ENCODE data around the gene DIRAS1.

The DIRAS1 gene

DNA sequence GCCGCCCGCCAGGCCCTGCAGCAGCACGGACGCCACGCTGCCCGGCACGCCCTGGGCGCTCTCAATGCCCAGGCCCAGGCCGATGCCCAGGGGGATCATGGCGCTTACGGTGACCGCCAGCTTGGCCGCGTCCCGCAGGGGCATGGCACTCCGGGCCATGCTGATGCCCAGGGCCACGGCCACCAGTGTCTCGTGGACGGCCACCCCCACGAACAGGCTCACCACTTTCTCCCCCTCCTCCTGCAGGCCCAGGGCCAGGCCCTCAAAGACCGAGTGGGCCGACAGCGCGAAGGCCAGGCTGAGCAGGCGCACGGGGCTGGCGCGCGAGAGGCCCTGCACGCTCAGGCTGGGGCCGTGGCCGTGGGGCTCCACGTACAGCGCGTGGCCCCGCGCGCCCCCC, 11.7 kb upstream of the DIRAS1 start:
- Mint-ChIP-seq H3K4me1 (peaks cover 6% of the 10 kb centered on the region), H3K36me3 (ENCODE audit: low read depth) (peaks cover 22% of the 10 kb centered on the region), H3K9me3 (no peaks in the 10 kb centered on the region), H3K27me3 (ENCODE audit: low read depth) (peaks cover 7% of the 10 kb centered on the region), H3K27ac (no peak overlapping the region), H3K4me3 (no peak overlapping the region)
- TF ChIP-seq, protein P1, sequence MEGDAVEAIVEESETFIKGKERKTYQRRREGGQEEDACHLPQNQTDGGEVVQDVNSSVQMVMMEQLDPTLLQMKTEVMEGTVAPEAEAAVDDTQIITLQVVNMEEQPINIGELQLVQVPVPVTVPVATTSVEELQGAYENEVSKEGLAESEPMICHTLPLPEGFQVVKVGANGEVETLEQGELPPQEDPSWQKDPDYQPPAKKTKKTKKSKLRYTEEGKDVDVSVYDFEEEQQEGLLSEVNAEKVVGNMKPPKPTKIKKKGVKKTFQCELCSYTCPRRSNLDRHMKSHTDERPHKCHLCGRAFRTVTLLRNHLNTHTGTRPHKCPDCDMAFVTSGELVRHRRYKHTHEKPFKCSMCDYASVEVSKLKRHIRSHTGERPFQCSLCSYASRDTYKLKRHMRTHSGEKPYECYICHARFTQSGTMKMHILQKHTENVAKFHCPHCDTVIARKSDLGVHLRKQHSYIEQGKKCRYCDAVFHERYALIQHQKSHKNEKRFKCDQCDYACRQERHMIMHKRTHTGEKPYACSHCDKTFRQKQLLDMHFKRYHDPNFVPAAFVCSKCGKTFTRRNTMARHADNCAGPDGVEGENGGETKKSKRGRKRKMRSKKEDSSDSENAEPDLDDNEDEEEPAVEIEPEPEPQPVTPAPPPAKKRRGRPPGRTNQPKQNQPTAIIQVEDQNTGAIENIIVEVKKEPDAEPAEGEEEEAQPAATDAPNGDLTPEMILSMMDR (IDR thresholded peaks at IDR 0.05; ENCODE audit: unreplicated experiment in 3 of 3), result no peak

DNA sequence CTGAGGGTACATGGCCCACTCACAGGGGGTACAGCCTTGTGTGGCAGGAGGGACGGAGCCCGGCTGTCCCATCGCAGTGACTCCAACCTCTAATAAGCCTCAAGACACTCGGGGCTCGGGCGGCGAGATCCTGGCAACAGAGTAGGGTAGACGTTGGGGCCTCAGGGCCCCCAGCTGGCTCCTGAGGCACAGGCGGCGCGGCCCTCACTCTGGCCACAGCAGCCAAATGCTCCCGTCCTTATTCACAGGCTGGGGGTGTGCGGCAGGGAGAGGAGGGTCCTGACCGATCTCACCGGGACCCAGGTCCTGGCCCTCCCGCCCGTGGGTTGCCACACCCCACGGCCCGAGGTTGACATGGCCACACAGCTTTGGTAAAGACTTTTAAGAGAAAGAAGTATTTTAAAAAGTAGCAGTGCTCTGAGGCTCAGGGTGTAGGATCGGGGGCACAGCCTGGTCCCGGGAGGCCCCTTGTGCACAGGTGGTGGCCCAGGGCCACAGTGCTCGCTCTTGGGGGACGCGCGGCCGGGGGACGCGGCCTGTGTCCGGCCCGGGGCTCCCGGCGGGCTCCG, 11.1 kb upstream of the DIRAS1 start:
- TF ChIP-seq, protein P1 (IDR thresholded peaks at IDR 0.05; ENCODE audit: unreplicated experiment in 3 of 3), result no peak
- Mint-ChIP-seq H3K36me3 (ENCODE audit: low read depth) (peaks cover 22% of the 10 kb centered on the region), H3K4me3 (no peak overlapping the region), H3K9me3 (no peaks in the 10 kb centered on the region), H3K4me1 (peaks cover 6% of the 10 kb centered on the region), H3K27ac (no peak overlapping the region), H3K27me3 (ENCODE audit: low read depth) (peaks cover 12% of the 10 kb centered on the region)

DNA sequence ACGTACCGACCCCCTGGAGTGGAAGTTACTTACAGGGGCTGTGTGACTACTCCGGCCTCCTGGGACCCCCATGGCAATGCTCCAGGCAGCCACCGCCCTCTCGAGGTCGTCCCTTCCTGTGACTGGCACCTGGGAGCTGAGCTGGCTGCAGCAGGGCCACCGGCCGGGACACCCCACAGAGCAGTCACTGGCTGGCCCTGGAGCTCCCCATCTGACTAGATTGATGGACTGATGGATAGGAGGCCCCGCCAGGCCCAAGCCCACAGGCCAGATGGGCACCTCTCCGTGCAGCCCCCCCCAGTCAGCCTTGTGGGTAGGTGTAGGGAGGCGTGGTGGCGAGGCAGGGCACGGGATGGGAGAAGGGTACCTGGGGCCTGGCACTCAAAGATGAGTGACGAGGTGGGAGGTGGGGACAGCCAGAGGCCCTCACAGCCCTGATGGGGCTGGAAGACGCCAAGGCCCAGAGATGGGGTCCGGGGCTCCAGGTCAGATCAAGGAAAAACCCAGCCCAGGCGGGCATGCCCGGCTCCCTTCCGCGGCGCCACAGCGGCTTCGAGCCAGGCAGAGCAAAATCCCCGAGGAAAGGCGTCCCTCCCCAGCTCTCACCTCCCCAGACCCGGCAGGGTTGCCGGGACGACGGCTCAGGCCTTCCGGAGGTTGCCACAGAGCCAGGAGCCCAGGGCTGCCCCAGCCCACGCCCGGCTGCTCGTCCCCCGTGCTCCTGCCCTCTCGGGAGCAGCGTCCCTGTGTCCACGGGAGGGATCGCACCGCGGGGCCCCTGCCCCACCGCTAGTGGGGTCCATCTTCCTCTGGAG, 10.2 kb upstream of the DIRAS1 start:
- Mint-ChIP-seq H3K36me3 (ENCODE audit: low read depth) (peaks cover 14% of the 10 kb centered on the region), H3K9me3 (no peaks in the 10 kb centered on the region), H3K27me3 (ENCODE audit: low read depth) (peaks cover 21% of the 10 kb centered on the region), H3K27ac (no peak overlapping the region), H3K4me1 (peaks cover 6% of the 10 kb centered on the region), H3K4me3 (no peak overlapping the region)
- TF ChIP-seq, protein P1 (IDR thresholded peaks at IDR 0.05; ENCODE audit: unreplicated experiment in 3 of 3), result no peak

DNA sequence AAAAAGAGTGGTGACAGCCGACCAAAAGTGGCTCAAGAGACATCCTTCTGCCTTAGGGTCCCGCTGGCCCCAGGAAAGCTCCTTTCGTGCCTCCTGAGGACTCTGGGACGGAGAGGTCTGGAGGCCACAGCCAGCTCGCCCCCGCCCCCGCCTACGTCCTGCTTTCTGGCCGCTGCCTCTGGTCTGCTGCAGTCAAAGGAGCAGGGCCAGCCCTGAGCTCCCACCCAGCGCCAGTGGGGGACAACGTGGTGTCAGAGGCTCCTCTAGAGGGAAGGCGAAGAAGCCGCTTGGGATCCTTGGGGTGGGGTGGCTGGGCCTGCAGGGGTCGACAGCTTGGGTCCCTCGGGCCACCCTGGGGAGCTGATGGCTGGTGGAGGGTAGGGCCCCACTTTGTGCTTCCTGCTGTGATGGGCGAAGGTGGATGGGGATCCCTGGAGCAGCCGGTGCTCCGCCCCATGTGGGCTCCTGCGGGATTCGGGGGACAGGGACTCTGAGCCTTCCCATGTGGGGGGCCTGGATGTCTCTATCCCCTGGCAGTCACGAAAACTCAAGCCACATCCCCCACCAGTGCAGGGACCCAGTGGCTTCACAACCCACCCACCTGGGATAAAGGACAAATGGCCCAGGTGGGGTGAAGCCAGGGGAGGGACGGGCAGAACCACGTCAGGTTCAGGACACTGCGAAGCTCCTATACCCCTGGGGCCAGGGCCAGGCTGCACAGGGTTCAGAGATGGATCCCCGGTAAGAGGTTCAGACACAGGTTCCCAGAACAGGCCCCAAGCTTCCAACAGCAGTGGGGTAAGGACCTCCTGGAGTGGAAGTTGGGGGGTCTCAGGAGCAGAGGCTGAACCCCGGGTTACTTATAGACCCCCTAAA, 9.0 kb upstream of the DIRAS1 start:
- TF ChIP-seq, protein P1 (IDR thresholded peaks at IDR 0.05; ENCODE audit: unreplicated experiment in 3 of 3), result no peak
- H3K36me3 Mint-ChIP-seq (ENCODE audit: low read depth), result peaks cover 11% of the 10 kb centered on the region
- H3K9me3 Mint-ChIP-seq, result no peaks in the 10 kb centered on the region
- no peak overlapping the region for H3K27ac Mint-ChIP-seq
- H3K4me1 Mint-ChIP-seq, result peaks cover 6% of the 10 kb centered on the region
- H3K27me3 Mint-ChIP-seq (ENCODE audit: low read depth), result peaks cover 25% of the 10 kb centered on the region
- H3K4me3 Mint-ChIP-seq, result no peak overlapping the region

DNA sequence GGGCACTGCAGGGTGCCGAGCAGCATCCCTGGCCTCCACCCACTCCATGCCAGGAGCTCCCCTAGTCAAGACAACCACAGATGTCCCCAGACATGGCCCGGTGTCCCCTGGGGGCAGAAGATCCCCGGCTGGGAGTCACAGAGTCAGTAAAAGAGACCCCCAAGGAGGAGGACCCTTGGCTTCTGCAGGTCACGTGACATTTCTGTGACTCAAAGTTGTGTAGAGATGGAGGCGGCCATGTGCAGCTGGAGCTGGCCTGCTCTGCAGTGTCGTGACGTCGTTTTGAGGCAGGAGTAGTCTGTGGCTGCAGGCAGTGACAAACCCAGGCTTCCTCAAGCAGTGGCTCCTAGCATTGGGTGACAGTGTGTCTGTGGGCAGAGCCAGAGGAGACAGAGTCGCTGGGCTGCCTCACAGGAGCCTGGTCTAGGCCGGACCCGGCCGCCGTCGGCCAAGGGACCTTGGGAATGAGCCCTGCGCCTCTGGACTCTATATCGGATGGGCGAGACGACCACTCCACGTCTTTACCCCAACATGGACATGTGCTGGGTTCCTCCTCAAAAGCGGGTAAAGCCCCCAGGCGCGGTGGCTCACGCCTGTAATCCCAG, 7.7 kb upstream of the DIRAS1 start:
- TF ChIP-seq, protein P1 (IDR thresholded peaks at IDR 0.05; ENCODE audit: unreplicated experiment in 3 of 3), result no peak
- H3K27me3 Mint-ChIP-seq (ENCODE audit: low read depth), result peaks cover 31% of the 10 kb centered on the region
- peaks cover 1% of the 10 kb centered on the region for H3K36me3 Mint-ChIP-seq (ENCODE audit: low read depth)
- H3K9me3 Mint-ChIP-seq, result no peaks in the 10 kb centered on the region
- no peak overlapping the region for H3K27ac Mint-ChIP-seq
- H3K4me1 Mint-ChIP-seq, result peaks cover 6% of the 10 kb centered on the region
- no peak overlapping the region for H3K4me3 Mint-ChIP-seq

All from nephron (organoid).